GM21390 (cell line): ENCODE data around the gene WDCP.

Experiments used
- ATAC-seq: cut with Tn5 transposase; IDR thresholded peaks from one replicate; pipeline ENCODE4 v1.9.1; 2021; ENCODE audit not compliant: unreplicated experiment

WDCP gene

DNA sequence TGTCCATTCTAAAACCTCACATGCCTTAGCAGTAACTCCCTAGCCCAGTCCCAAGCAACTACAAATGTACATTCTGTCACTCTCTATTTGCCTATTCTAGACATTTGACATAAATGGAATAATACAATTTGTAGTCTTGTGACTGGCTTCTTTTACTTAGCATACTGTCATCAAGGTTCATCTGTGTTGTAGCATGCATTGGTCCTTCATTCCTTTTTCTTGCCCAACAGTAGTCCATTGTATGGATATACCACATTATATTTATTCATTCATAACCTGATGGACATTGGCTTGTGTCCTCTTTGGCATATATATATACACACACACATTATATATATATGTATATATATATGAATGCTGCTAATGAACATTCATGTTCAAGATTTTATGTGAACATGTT lies 39.5 kb downstream of the WDCP start:
- ATAC-seq: no peak

DNA sequence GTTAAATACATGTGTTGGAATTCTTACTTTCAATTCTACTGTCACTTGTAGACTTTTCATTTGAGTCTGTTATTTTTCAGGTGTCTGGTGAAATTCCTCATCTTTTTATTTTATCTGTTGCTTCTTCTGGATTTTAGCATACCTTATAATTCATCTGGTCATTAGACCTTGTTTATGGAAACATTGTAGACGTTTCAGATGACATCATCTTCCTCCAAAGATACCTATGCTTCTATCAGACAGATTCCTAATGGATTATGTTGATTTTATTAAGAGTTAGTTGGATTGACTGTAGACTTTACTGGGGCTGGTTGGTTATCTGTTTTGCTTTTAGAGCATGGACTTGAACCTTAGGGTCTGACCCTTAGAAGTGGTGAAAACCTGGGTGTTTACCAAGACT lies 52.6 kb downstream of the WDCP start:
- ATAC-seq: no peak

DNA sequence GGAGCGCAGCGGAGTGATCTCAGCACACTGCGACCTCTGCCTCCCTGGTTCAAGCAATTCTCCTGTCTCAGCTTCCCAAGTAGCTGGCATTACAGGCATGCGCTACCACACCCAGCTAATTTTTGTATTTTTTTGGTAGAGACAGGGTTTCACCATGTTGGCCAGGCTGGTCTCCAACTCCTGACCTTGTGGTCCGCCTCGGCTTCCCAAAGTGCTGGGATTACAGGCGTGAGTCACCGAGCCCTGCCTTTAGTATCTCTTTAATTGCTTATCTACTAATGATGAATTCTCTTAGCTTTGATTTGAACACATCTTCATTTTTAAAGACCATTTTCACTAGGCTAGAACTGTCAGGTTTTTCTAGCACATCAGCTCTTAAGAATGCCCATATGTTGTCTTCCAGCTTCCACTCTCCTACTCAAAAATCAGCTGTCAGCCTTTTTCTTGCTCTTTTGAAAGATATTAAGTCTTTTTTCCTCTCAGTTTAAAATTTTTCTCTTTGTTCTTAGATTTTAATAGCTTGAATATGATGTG lies 53.4 kb downstream of the WDCP start:
- ATAC-seq: no peak

DNA sequence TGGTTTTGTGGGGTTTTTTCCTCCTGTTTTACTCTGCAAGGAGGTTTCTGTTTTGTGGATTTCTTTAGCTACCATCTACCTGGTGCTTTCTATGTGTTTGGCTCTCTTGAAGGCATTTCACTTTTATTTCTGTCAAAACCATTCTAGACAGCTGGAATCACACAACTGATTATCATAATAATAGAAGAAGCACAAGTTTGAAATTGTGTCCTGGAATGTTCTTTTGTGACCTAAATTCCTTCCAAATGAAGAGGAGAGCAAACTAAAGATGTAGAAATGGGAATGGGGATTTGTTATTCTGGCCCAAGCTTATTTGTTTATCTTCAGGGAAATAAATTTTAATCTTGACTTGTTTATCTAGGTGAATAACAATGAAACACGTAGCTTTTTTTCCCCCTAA lies 54.3 kb downstream of the WDCP start:
- no peak for ATAC-seq

DNA sequence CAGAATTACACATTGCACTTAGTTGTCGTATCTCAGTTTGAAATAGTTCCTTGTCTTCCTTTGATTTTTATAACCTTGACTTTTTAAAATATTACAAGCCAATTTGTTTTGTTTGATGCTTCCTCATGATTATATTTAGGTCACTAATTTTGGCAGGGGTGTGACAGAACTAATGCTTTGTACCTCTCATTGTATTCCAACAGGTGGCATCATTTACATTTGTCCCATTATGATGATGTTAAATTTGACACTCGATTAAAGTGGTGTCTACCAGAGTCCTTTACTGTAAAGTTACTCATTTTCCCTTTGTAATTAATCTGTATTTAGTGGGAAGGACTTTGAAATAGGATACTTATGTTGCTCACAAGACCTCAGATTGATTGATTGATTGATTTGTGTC lies 58.8 kb downstream of the WDCP start:
- no peak for ATAC-seq
